ENCODE results near the gene FAM193B.

FAM193B gene

GRCh38 chr5:177535125-177535524 is 19.2 kb downstream of the FAM193B start:
- TF ChIP-seq TAF1 (IDR thresholded peaks at IDR 0.05; ENCODE audit: borderline replicate concordance, insufficient read depth, low read length) = no peak
- TF ChIP-seq POLR2AphosphoS5 (IDR thresholded peaks at IDR 0.05; ENCODE audit: low read depth, low read length) = no peak
- TF ChIP-seq REST (IDR thresholded peaks at IDR 0.05; ENCODE audit: insufficient read depth in 1 of 2, low read depth in 2 of 2, low read length in 2 of 2) = no peak
- no peak for TF ChIP-seq FOXP2 (optimal IDR thresholded peaks at IDR 0.05; ENCODE audit: borderline replicate concordance, extremely low read depth, extremely low read length, insufficient read depth)
- no peak for TF ChIP-seq SIN3A (IDR thresholded peaks at IDR 0.05; ENCODE audit: borderline replicate concordance, insufficient read depth, low read length)

- TF ChIP-seq FOXP2 (optimal IDR thresholded peaks at IDR 0.05; ENCODE audit: borderline replicate concordance, extremely low read depth, extremely low read length, insufficient read depth) (no peak), REST (IDR thresholded peaks at IDR 0.05; ENCODE audit: insufficient read depth in 1 of 2, low read depth in 2 of 2, low read length in 2 of 2) (no peak), POLR2AphosphoS5 (IDR thresholded peaks at IDR 0.05; ENCODE audit: low read depth, low read length) (no peak), TAF1 (IDR thresholded peaks at IDR 0.05; ENCODE audit: borderline replicate concordance, insufficient read depth, low read length) (no peak)
Measured at GRCh38 chr5:177531209-177531940, 23.0 kb downstream of the FAM193B start.

GRCh38 chr5:177530638-177531037 is 23.7 kb downstream of the FAM193B start:
- no peak for TF ChIP-seq TAF1 (IDR thresholded peaks at IDR 0.05; ENCODE audit: borderline replicate concordance, insufficient read depth, low read length)
- TF ChIP-seq SIN3A (IDR thresholded peaks at IDR 0.05; ENCODE audit: borderline replicate concordance, insufficient read depth, low read length) = no peak
- TF ChIP-seq POLR2AphosphoS5 (IDR thresholded peaks at IDR 0.05; ENCODE audit: low read depth, low read length) = no peak
- no peak for TF ChIP-seq FOXP2 (optimal IDR thresholded peaks at IDR 0.05; ENCODE audit: borderline replicate concordance, extremely low read depth, extremely low read length, insufficient read depth)
- TF ChIP-seq REST (IDR thresholded peaks at IDR 0.05; ENCODE audit: insufficient read depth in 1 of 2, low read depth in 2 of 2, low read length in 2 of 2) = no peak

GRCh38 chr5:177529247-177530203 is 24.8 kb downstream of the FAM193B start:
- TF ChIP-seq REST (IDR thresholded peaks at IDR 0.05; ENCODE audit: insufficient read depth in 1 of 2, low read depth in 2 of 2, low read length in 2 of 2) = no peak
- no peak for TF ChIP-seq TAF1 (IDR thresholded peaks at IDR 0.05; ENCODE audit: borderline replicate concordance, insufficient read depth, low read length)
- no peak for TF ChIP-seq FOXP2 (optimal IDR thresholded peaks at IDR 0.05; ENCODE audit: borderline replicate concordance, extremely low read depth, extremely low read length, insufficient read depth)
- no peak for TF ChIP-seq POLR2AphosphoS5 (IDR thresholded peaks at IDR 0.05; ENCODE audit: low read depth, low read length)
- TF ChIP-seq SIN3A (IDR thresholded peaks at IDR 0.05; ENCODE audit: borderline replicate concordance, insufficient read depth, low read length) = no peak
